Ectodermal cell (in vitro differentiated cells): ENCODE data around the gene PLSCR3.
A peak's percentile ranks its signal among the peaks of the same experiment; 100 is the strongest.

ENCODE experiments used
- H3K27ac ChIP-seq: 2 replicates; pipeline ENCODE4 v1.7.0; 2013; ENCODE audit warnings: mild to moderate bottlenecking, low read depth, low read length; ENCODE audit not compliant: insufficient read depth, poor library complexity, severe bottlenecking
- H3K27me3 ChIP-seq: 2 replicates; pipeline ENCODE4 v1.7.0; 2013; ENCODE audit warnings: mild to moderate bottlenecking, low read length; ENCODE audit not compliant: insufficient read depth, control insufficient read depth, poor library complexity, severe bottlenecking
- H3K36me3 ChIP-seq: one replicate; pipeline ENCODE4 v1.7.0; 2013; ENCODE audit warnings: low read length; ENCODE audit not compliant: control insufficient read depth, insufficient read depth
- H3K4me1 ChIP-seq: one replicate; pipeline ENCODE4 v1.7.0; 2013; ENCODE audit warnings: low read length; ENCODE audit not compliant: control insufficient read depth, insufficient read depth
- H3K4me3 ChIP-seq: 2 replicates; pipeline ENCODE4 v1.7.0; 2013; ENCODE audit warnings: low read depth, low read length, control low read depth; ENCODE audit not compliant: insufficient read depth
- H3K9me3 ChIP-seq: 2 replicates; pipeline ENCODE4 v1.7.0; 2013; ENCODE audit warnings: mild to moderate bottlenecking, low read length, moderate library complexity; ENCODE audit not compliant: control insufficient read depth
- WGBS, 2 experiments: methylation state at CpG; one replicate each; pipeline ENCODE4 v1.1.7; 2013; ENCODE audit warnings: missing lambda C conversion rate in 2 of 2; 5-methylcytosine and 5-hydroxymethylcytosine counted together

Gene PLSCR3

GRCh38 chr17:7363311-7363710 lies 31.0 kb downstream of the PLSCR3 start:
- 91 to 93% methylated on average over 6 of the region's 6 CpGs for WGBS, 2 experiments

DNA sequence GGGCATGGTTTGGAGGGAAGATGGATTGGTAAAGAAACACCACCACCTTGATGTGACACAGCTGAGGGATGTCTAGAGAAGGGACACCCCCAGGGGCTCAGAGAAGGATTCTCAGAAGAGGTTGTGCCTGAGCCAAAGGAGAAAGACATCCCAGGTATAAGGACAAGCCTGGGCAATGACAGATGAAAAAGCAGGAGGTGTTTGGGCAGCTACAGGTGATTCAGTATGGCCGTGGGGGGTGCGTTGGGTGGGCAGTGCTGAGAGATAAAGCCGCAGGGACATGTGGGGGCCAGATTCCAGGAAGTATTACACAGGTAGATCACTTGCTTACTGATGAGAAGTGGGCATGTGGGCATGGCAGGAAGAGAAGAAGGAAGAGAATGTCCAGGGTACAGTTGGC lies 32.4 kb downstream of the PLSCR3 start:
- H3K36me3 ChIP-seq, result no peaks in the 10 kb centered on the region
- no peak overlapping the region for H3K4me3 ChIP-seq
- H3K4me1 ChIP-seq, result no peaks in the 10 kb centered on the region
- WGBS, 2 experiments, result 87 to 89% methylated on average over 3 of the region's 3 CpGs
- no peaks in the 10 kb centered on the region for H3K27me3 ChIP-seq
- H3K9me3 ChIP-seq, result no peaks in the 10 kb centered on the region
- no peak overlapping the region for H3K27ac ChIP-seq

More at GRCh38 chr17:7363311-7363710, 31.0 kb downstream of the PLSCR3 start:
- Histone ChIP-seq H3K27me3 (no peaks in the 10 kb centered on the region), H3K9me3 (no peaks in the 10 kb centered on the region), H3K27ac (no peak overlapping the region), H3K36me3 (no peaks in the 10 kb centered on the region), H3K4me3 (no peak overlapping the region), H3K4me1 (no peaks in the 10 kb centered on the region)

GRCh38 chr17:7357381-7357780 lies 36.9 kb downstream of the PLSCR3 start:
- Histone ChIP-seq H3K36me3 (no peaks in the 10 kb centered on the region), H3K4me1 (peaks cover 29% of the 10 kb centered on the region), H3K27me3 (no peaks in the 10 kb centered on the region), H3K9me3 (no peaks in the 10 kb centered on the region), H3K4me3 (no peak overlapping the region), H3K27ac (no peak overlapping the region)
- WGBS, 2 experiments, result 92 to 99% methylated on average over 2 of the region's 2 CpGs

DNA sequence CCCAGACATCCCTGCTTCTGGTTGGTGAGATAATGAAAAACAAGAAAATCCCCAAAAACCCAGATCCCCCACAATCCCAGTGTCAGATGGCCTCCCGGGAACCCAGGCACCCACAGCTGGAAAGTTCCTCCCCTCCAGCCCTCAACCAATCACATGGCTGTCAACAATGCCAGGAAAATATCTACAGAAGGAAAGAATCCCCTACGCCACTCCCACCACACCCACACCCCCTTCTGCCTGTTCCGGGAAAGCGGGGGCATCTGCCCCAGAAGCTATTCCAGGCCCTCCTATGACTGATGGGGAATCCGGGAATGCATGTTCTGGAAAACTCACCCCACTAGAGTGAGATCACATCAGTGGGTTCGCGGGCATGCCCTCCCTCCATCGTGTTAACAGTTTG lies 37.6 kb downstream of the PLSCR3 start:
- Histone ChIP-seq H3K4me3 (no peak overlapping the region), H3K4me1 (peaks cover 29% of the 10 kb centered on the region), H3K27me3 (no peaks in the 10 kb centered on the region), H3K9me3 (no peaks in the 10 kb centered on the region), H3K36me3 (no peaks in the 10 kb centered on the region), H3K27ac (no peak overlapping the region)
- WGBS, 2 experiments, result 90% methylated on average over 8 of the region's 8 CpGs

GRCh38 chr17:7356072-7356549 lies 38.2 kb downstream of the PLSCR3 start:
- Histone ChIP-seq H3K9me3 (no peaks in the 10 kb centered on the region), H3K27me3 (peaks cover 3% of the 10 kb centered on the region), H3K4me3 (no peak overlapping the region), H3K36me3 (no peaks in the 10 kb centered on the region), H3K27ac (no peak overlapping the region), H3K4me1 (peaks cover 29% of the 10 kb centered on the region)
- 11 to 13% methylated on average over 12 of the region's 12 CpGs for WGBS, 2 experiments

DNA sequence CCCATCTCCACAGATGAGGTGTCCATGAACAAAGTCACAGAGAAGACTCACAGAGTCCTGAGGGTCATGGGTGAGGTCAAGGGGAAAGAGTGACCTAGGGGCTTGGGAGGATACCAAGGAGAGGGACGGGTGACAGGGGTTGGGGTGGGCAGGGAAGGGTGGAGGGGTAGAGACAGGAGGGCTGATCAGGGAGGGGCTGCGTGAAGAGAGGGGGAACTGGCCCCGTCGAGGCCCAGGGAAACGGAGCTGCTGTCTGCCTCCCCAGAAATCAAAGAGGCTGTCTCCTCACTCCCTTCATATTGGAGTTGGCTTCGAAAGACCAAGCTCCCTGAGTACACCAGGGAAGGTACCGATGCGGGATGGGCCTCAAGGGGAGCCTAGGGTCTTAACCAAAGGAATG lies 38.8 kb downstream of the PLSCR3 start:
- no peak overlapping the region for H3K4me3 ChIP-seq
- 89 to 91% methylated on average over 8 of the region's 8 CpGs for WGBS, 2 experiments
- H3K27ac ChIP-seq, result no peak overlapping the region
- no peaks in the 10 kb centered on the region for H3K9me3 ChIP-seq
- H3K36me3 ChIP-seq, result no peaks in the 10 kb centered on the region
- H3K4me1 ChIP-seq, result peaks cover 29% of the 10 kb centered on the region
- H3K27me3 ChIP-seq, result peaks cover 7% of the 10 kb centered on the region

- H3K4me1 ChIP-seq, result peaks cover 29% of the 10 kb centered on the region
- WGBS, 2 experiments, result 77 to 81% methylated on average over 10 of the region's 10 CpGs
- no peak within 1 kb of the TSS for H3K4me3 ChIP-seq
- H3K9me3 ChIP-seq, result no peaks in the 10 kb centered on the region
- no peaks in the 10 kb centered on the region for H3K36me3 ChIP-seq
- H3K27ac ChIP-seq, result no peak within 1 kb of the TSS
- H3K27me3 ChIP-seq, result peaks cover 7% of the 10 kb centered on the region
Observed at GRCh38 chr17:7355053-7355452, 39.3 kb downstream of the PLSCR3 start, which contains the start of gene TMEM95. TMEM95 (plus strand) TSS chr17:7355156; CDS start chr17:7355205, 49 bp downstream.

DNA sequence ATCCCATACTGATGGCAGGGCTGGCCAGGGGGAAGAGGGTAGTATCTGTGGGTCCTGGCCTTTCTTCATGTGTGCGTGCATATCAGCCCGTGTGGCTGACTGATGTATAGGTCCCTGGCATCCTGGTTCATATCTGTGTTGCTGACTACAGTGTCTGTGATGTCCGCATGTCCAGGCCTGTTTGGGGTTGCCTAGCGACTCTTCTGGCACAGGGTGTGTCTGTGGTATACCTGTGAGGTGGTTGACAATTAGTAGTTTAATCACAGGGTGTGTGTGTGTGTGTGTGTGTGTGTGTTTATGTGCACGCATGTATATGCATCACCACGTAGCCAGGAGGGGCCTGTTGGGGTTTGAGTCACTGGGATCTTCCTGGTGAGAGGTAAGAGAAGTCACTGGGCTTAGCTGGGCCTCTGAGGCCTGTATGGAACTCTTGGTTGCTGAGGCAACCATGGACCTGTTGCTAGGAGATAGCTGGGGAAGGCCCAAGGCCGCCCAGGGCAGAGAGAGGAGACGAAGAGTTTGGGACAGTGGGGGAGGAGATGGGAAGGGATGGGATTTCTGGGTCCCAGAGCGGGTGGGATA lies 40.0 kb downstream of the PLSCR3 start:
- Histone ChIP-seq H3K9me3 (no peaks in the 10 kb centered on the region), H3K4me1 (peaks cover 35% of the 10 kb centered on the region), H3K36me3 (no peaks in the 10 kb centered on the region), H3K27ac (no peak overlapping the region), H3K4me3 (no peak overlapping the region), H3K27me3 (peaks cover 7% of the 10 kb centered on the region)
- 71 to 81% methylated on average over 9 of the region's 9 CpGs for WGBS, 2 experiments

DNA sequence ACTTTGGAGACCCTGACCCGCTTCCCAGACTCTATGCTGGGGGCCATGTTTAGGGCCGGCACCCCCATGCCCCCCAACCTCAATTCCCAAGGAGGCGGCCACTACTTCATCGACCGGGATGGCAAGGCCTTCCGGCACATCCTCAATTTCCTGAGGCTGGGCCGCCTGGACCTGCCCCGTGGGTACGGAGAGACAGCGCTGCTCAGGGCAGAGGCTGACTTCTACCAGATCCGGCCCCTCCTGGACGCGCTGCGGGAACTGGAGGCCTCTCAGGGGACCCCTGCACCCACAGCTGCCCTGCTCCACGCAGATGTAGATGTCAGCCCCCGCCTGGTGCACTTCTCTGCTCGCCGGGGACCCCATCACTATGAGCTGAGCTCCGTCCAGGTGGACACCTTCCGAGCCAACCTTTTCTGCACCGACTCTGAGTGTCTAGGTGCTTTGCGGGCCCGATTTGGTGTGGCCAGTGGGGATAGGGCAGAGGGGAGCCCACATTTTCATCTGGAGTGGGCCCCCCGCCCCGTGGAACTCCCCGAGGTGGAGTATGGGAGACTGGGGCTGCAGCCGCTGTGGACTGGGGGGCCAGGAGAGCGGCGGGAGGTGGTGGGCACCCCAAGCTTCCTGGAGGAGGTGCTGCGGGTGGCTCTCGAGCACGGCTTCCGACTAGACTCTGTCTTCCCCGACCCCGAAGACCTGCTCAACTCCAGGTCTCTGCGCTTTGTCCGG lies 41.3 kb downstream of the PLSCR3 start:
- Histone ChIP-seq H3K27ac (no peak overlapping the region), H3K27me3 (peaks cover 7% of the 10 kb centered on the region), H3K4me3 (peak overlapping the region; percentile 87), H3K36me3 (no peaks in the 10 kb centered on the region), H3K9me3 (no peaks in the 10 kb centered on the region), H3K4me1 (peaks cover 42% of the 10 kb centered on the region)
- WGBS, 2 experiments, result 94 to 95% methylated on average over 37 of the region's 37 CpGs

GRCh38 chr17:7352503-7352889 lies 41.8 kb downstream of the PLSCR3 start:
- WGBS, 2 experiments, result 46 to 51% methylated on average over 10 of the region's 10 CpGs
- H3K27ac ChIP-seq, result peak overlapping the region; percentile 86
- no peaks in the 10 kb centered on the region for H3K9me3 ChIP-seq
- peaks cover 42% of the 10 kb centered on the region for H3K4me1 ChIP-seq
- H3K4me3 ChIP-seq, result peak overlapping the region; percentile 87
- H3K27me3 ChIP-seq, result peaks cover 7% of the 10 kb centered on the region
- no peaks in the 10 kb centered on the region for H3K36me3 ChIP-seq
